ENCODE data around the gene CNIH2.

DNA sequence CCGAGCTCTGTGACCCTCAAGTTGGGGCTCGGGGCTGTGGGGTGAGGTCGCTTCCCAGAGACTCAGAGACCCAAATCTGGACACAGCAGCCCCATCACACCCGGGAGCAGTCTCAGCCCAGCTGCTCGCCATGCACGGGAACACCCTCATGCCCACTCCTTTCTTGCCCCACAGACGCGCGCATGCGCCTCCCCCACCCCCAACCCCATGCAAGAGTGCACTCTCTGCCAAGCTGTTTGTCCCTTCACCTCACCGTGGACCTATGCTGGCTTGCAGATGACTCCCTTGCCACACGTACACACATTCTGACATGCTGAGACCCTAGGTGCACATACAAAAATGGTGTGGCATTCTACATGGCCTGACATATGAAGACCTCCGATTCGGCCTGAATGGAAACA is 39.3 kb downstream of the CNIH2 start:
- TF ChIP-seq, protein P1, sequence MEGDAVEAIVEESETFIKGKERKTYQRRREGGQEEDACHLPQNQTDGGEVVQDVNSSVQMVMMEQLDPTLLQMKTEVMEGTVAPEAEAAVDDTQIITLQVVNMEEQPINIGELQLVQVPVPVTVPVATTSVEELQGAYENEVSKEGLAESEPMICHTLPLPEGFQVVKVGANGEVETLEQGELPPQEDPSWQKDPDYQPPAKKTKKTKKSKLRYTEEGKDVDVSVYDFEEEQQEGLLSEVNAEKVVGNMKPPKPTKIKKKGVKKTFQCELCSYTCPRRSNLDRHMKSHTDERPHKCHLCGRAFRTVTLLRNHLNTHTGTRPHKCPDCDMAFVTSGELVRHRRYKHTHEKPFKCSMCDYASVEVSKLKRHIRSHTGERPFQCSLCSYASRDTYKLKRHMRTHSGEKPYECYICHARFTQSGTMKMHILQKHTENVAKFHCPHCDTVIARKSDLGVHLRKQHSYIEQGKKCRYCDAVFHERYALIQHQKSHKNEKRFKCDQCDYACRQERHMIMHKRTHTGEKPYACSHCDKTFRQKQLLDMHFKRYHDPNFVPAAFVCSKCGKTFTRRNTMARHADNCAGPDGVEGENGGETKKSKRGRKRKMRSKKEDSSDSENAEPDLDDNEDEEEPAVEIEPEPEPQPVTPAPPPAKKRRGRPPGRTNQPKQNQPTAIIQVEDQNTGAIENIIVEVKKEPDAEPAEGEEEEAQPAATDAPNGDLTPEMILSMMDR (IDR thresholded peaks at IDR 0.05), result no peak
- no peak for TF ChIP-seq POLR2A (IDR thresholded peaks at IDR 0.05)

Measured in Peyer's patch (tissue), 4 donors.